Tibial nerve (tissue), 4 donors: ENCODE data around the gene AKNA. TPM values are rescaled to one million over a fixed set of nuclear protein-coding genes. Genes with fewer than 3 reads are reported as not detected.

Source experiments
- DNase-seq, 2 donors: peaks; one replicate each; pipeline ENCODE4 v3.0.0-alpha.2; 2019; ENCODE audit warnings: low spot score in 2 of 2
- H3K27ac ChIP-seq, 4 donors: fragments of 200-600 bp; sonication (generic) in 3 of 4; one replicate each; pipeline ENCODE4 v1.5.1; 2017 to 2019; ENCODE audit warnings: mild to moderate bottlenecking in 1 of 4
- H3K27me3 ChIP-seq, 2 donors: fragments of 200-600 bp; sonication (generic) in 1 of 2; one replicate each; pipeline versions ENCODE4 v1.5.1 to v1.6.0; 2017 to 2019
- H3K36me3 ChIP-seq, 3 donors: fragments of 200-600 bp; sonication (generic); one replicate each; pipeline ENCODE4 v1.5.1; 2018 to 2019
- H3K4me1 ChIP-seq, 4 donors: fragments of 200-600 bp; sonication (generic) in 3 of 4; one replicate each; pipeline ENCODE4 v1.5.1; 2017 to 2019
- H3K4me3 ChIP-seq, 4 donors: fragments of 200-600 bp; sonication (generic) in 3 of 4; one replicate each; pipeline ENCODE4 v1.5.1; 2017 to 2019; ENCODE audit warnings: mild to moderate bottlenecking in 1 of 4, moderate library complexity in 1 of 4
- H3K9me3 ChIP-seq, 4 donors: fragments of 200-600 bp; sonication (generic) in 3 of 4; one replicate each; pipeline ENCODE4 v1.5.1; 2017 to 2019
- CTCF ChIP-seq, 5 experiments: fragments of 200-600 bp in 3 of 5; fragments of 450-650 bp in 2 of 5; sonication (generic) in 3 of 5; IDR thresholded peaks; one replicate each; pipeline ENCODE4 v1.5.1; 2016 to 2019; ENCODE audit warnings: antibody characterized with exemption in 5 of 5, mild to moderate bottlenecking in 3 of 5, moderate library complexity in 2 of 5
- EP300 ChIP-seq, 2 donors: sonication (generic); formaldehyde crosslinking; IDR thresholded peaks; one replicate each; pipeline ENCODE4 v1.6.1; 2017; ENCODE audit warnings: antibody characterized with exemption in 2 of 2, mild to moderate bottlenecking in 1 of 2
- POLR2A ChIP-seq, 2 donors: fragments of 450-650 bp; IDR thresholded peaks; one replicate each; pipeline ENCODE4 v1.6.1; 2017; ENCODE audit warnings: antibody characterized with exemption in 2 of 2, mild to moderate bottlenecking in 2 of 2, moderate library complexity in 2 of 2
- WGBS, 2 donors: methylation state at CpG; one replicate each; pipeline ENCODE4 v1.1.5; 2018; 5-methylcytosine and 5-hydroxymethylcytosine counted together
- total RNA-seq, 4 donors: library from RNA; depleted of rRNA; stranded (reverse); fragments of >200 nt; gene quantifications; one replicate each; pipeline ENCODE4 v1.1.0, GENCODE V29; 2016

The AKNA gene
- total RNA-seq, 4 donors from 2014 or later = 23.6 to 42.2 (median 36.6) TPM

GRCh38 chr9:114433086-114433485, 45.3 kb upstream of the AKNA start:
- H3K36me3 ChIP-seq = no peaks in the 10 kb centered on the region
- no peaks in the 10 kb centered on the region for H3K9me3 ChIP-seq
- DNase-seq = no peak
- WGBS, 2 donors = 91% methylated on average over 15 of the region's 15 CpGs
- TF ChIP-seq EP300 (IDR thresholded peaks at IDR 0.05) (no peak), CTCF (IDR thresholded peaks at IDR 0.05) (no peak), POLR2A (IDR thresholded peaks at IDR 0.05) (no peak)
- H3K27me3 ChIP-seq = no peaks in the 10 kb centered on the region
- H3K4me1 ChIP-seq = no peaks in the 10 kb centered on the region
- no peak overlapping the region for H3K27ac ChIP-seq
- H3K4me3 ChIP-seq = no peak overlapping the region

- H3K4me1 ChIP-seq = no peaks in the 10 kb centered on the region
- no peak overlapping the region for H3K27ac ChIP-seq
- DNase-seq = no peak
- H3K36me3 ChIP-seq = no peaks in the 10 kb centered on the region
- H3K9me3 ChIP-seq = no peaks in the 10 kb centered on the region
- no peak for TF ChIP-seq CTCF (IDR thresholded peaks at IDR 0.05)
- TF ChIP-seq POLR2A (IDR thresholded peaks at IDR 0.05) = no peak
- TF ChIP-seq EP300 (IDR thresholded peaks at IDR 0.05) = no peak
- H3K27me3 ChIP-seq = no peaks in the 10 kb centered on the region
- no peak overlapping the region for H3K4me3 ChIP-seq
- WGBS, 2 donors = 75 to 77% methylated on average over 5 to 6 of the region's 6 CpGs
Measured at GRCh38 chr9:114432323-114433067, 44.7 kb upstream of the AKNA start.

GRCh38 chr9:114431770-114432169, 44.0 kb upstream of the AKNA start:
- H3K4me3 ChIP-seq = no peak overlapping the region
- H3K4me1 ChIP-seq = no peaks in the 10 kb centered on the region
- TF ChIP-seq EP300 (IDR thresholded peaks at IDR 0.05) (no peak), POLR2A (IDR thresholded peaks at IDR 0.05) (no peak), CTCF (IDR thresholded peaks at IDR 0.05) (no peak)
- H3K27me3 ChIP-seq = no peaks in the 10 kb centered on the region
- H3K36me3 ChIP-seq = no peaks in the 10 kb centered on the region
- WGBS, 2 donors = 86 to 94% methylated on average over 6 of the region's 6 CpGs
- H3K9me3 ChIP-seq = no peaks in the 10 kb centered on the region
- DNase-seq = no peak
- no peak overlapping the region for H3K27ac ChIP-seq

GRCh38 chr9:114431003-114431402, 43.2 kb upstream of the AKNA start:
- H3K27ac ChIP-seq = no peak overlapping the region
- H3K9me3 ChIP-seq = no peaks in the 10 kb centered on the region
- no peak for DNase-seq
- no peak overlapping the region for H3K4me3 ChIP-seq
- TF ChIP-seq CTCF (IDR thresholded peaks at IDR 0.05) = no peak
- no peak for TF ChIP-seq POLR2A (IDR thresholded peaks at IDR 0.05)
- TF ChIP-seq EP300 (IDR thresholded peaks at IDR 0.05) = no peak
- 77 to 90% methylated on average over 4 of the region's 4 CpGs for WGBS, 2 donors
- no peaks in the 10 kb centered on the region for H3K4me1 ChIP-seq
- no peaks in the 10 kb centered on the region for H3K27me3 ChIP-seq
- no peaks in the 10 kb centered on the region for H3K36me3 ChIP-seq

GRCh38 chr9:114430457-114430856, 42.7 kb upstream of the AKNA start:
- no peak overlapping the region for H3K4me3 ChIP-seq
- no peaks in the 10 kb centered on the region for H3K4me1 ChIP-seq
- 84 to 87% methylated on average over 5 of the region's 5 CpGs for WGBS, 2 donors
- H3K9me3 ChIP-seq = no peaks in the 10 kb centered on the region
- no peaks in the 10 kb centered on the region for H3K36me3 ChIP-seq
- TF ChIP-seq POLR2A (IDR thresholded peaks at IDR 0.05) = no peak
- TF ChIP-seq CTCF (IDR thresholded peaks at IDR 0.05) = no peak
- TF ChIP-seq EP300 (IDR thresholded peaks at IDR 0.05) = no peak
- H3K27me3 ChIP-seq = no peaks in the 10 kb centered on the region
- H3K27ac ChIP-seq = no peak overlapping the region
- DNase-seq = no peak
